Mucosa of rectum (tissue), 2 donors: ENCODE data around the gene PTPRO.

Experiments
- H3K27ac ChIP-seq, 2 donors: one replicate each; pipeline ENCODE4 v1.7.0; 2013; ENCODE audit warnings: inconsistent platforms in 2 of 2, low read depth in 2 of 2, low read length in 2 of 2
- H3K27me3 ChIP-seq, 2 donors: one replicate each; pipeline ENCODE4 v1.7.0; 2013; ENCODE audit warnings: low read length in 2 of 2; ENCODE audit not compliant: control insufficient read depth in 2 of 2, insufficient read depth in 2 of 2
- H3K36me3 ChIP-seq, 2 donors: one replicate each; pipeline ENCODE4 v1.7.0; 2013; ENCODE audit warnings: low read length in 2 of 2; ENCODE audit not compliant: control insufficient read depth in 2 of 2, insufficient read depth in 2 of 2
- H3K4me1 ChIP-seq, 2 donors: one replicate each; pipeline ENCODE4 v1.7.0; 2013; ENCODE audit warnings: low read length in 2 of 2, mild to moderate bottlenecking in 1 of 2; ENCODE audit not compliant: control insufficient read depth in 2 of 2, insufficient read depth in 2 of 2
- H3K4me3 ChIP-seq, 2 donors: one replicate each; pipeline ENCODE4 v1.7.0; 2013; ENCODE audit warnings: low read length in 2 of 2
- H3K9ac ChIP-seq, 2 donors: one replicate each; pipeline ENCODE4 v1.7.0; 2013; ENCODE audit warnings: low read length in 2 of 2, low read depth in 1 of 2, mild to moderate bottlenecking in 1 of 2
- H3K9me3 ChIP-seq, 2 donors: one replicate each; pipeline ENCODE4 v1.7.0; 2013; ENCODE audit warnings: low read length in 2 of 2; ENCODE audit not compliant: control insufficient read depth in 2 of 2
- donor health status: healthy.
- donor health status: Normal muscosa, but diverticular disease.

PTPRO gene

DNA sequence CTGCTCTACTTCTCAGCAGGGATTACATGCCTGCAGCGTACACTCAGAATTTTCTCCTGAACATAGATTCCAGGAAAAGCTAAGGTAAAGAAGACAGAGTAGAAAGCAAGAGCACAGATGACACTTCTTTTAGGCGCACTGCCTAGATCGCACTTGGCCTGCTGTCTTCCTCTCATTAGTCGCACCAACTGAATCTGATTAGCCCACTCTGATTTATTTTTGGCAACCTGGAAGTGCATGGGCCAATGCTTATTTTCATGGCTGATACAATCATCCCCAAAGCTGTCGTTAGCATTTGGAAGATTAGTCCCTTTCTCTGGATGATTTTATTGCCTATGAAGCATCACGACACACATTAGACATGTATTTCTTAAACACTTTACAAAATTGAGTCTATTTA, 152.5 kb downstream of the PTPRO start:
- H3K4me3 ChIP-seq, result no peak overlapping the region
- H3K27me3 ChIP-seq, result no peaks in the 10 kb centered on the region
- H3K9ac ChIP-seq, result no peak overlapping the region
- no peak overlapping the region for H3K27ac ChIP-seq
- no peaks in the 10 kb centered on the region for H3K36me3 ChIP-seq
- H3K9me3 ChIP-seq, result no peaks in the 10 kb centered on the region
- H3K4me1 ChIP-seq, result no peaks in the 10 kb centered on the region

DNA sequence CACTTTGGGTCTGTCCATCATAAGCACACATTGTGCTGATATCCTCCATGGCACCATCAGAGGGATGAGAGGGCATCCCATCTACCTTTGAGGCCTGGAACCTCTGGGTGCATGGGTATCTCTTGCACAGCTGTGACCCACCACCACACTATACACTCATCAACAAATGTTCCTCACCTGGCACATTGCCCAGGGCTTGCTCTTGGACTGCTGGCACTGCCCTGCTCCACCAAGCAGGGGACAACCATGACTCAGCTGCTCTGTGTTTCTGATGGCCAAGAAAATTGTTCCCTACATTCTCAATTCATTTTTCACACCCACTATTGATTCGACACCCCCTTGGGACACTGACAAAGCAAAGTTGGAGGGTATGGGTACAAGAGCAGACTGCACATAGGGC, 155.5 kb downstream of the PTPRO start:
- Histone ChIP-seq H3K9me3 (no peaks in the 10 kb centered on the region), H3K27me3 (no peaks in the 10 kb centered on the region), H3K4me3 (no peak overlapping the region), H3K4me1 (no peaks in the 10 kb centered on the region), H3K9ac (no peak overlapping the region), H3K36me3 (no peaks in the 10 kb centered on the region), H3K27ac (no peak overlapping the region)

DNA sequence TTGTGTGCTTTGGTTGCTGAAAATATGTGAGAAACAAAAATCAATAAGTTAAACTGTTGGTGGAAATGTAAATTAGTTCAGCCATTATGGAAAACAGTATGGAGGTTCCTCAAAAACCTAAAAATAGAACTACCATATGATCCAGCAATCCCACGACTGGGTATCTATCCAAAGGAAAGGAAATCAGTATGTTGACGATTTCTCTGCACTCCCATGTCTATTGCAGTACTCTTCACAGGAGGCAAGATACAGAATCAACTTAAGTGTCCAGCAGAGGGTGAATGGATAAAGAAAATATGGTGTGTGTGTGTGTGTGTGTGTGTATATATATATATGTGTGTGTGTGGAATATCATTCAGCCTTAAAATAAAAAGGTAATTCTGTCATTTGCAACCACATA, 159.5 kb downstream of the PTPRO start:
- H3K4me1 ChIP-seq, result no peaks in the 10 kb centered on the region
- no peaks in the 10 kb centered on the region for H3K9me3 ChIP-seq
- no peak overlapping the region for H3K4me3 ChIP-seq
- H3K27ac ChIP-seq, result no peak overlapping the region
- H3K27me3 ChIP-seq, result peaks cover 0 to under 1% of the 10 kb centered on the region in 2 donors
- no peak overlapping the region for H3K9ac ChIP-seq
- no peaks in the 10 kb centered on the region for H3K36me3 ChIP-seq

DNA sequence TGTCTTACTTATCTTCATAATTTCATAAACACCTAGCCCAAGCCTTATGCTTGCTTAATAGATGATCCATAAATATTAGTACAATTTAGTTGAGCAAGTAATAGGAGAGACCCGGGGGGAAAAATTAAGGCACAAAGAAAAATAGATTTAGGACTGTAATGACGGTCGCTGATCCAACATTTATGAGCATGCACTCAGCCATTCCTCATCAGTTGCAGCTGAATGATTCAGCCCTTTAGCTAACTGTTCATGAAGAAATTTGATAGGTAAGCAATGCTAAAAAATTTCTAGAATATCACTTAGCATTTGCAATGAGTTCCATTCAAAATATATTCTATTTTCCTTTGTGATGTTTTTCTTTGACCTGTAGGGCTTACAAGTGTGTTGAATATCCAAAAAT, 163.2 kb downstream of the PTPRO start:
- Histone ChIP-seq H3K36me3 (no peaks in the 10 kb centered on the region), H3K27me3 (peaks cover 0 to 2% of the 10 kb centered on the region in 2 donors), H3K9ac (no peak overlapping the region), H3K9me3 (no peaks in the 10 kb centered on the region), H3K27ac (no peak overlapping the region), H3K4me1 (no peaks in the 10 kb centered on the region), H3K4me3 (no peak overlapping the region)

DNA sequence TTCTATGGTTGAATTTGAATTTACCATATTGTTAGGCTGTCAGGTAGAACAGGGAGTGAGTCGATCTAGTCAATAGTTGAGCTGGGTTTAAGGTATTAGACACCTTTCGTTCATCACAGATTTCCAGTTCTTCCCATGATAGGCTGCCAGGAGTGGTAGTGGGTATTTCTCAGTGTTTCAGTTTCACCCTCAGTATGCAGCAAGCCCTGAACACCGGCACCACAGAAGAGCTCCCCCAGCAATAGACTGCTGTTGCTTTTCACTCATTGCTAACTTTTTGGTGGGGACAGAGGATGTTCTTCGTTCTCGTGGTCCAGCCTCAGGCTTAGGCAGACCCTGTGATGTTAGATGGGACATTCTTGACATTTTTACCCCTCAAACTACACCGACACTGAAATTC, 164.6 kb downstream of the PTPRO start:
- no peak overlapping the region for H3K4me3 ChIP-seq
- H3K9me3 ChIP-seq, result no peaks in the 10 kb centered on the region
- no peak overlapping the region for H3K9ac ChIP-seq
- peaks cover 0 to 2% of the 10 kb centered on the region in 2 donors for H3K27me3 ChIP-seq
- H3K36me3 ChIP-seq, result no peaks in the 10 kb centered on the region
- H3K27ac ChIP-seq, result no peak overlapping the region
- no peaks in the 10 kb centered on the region for H3K4me1 ChIP-seq

DNA sequence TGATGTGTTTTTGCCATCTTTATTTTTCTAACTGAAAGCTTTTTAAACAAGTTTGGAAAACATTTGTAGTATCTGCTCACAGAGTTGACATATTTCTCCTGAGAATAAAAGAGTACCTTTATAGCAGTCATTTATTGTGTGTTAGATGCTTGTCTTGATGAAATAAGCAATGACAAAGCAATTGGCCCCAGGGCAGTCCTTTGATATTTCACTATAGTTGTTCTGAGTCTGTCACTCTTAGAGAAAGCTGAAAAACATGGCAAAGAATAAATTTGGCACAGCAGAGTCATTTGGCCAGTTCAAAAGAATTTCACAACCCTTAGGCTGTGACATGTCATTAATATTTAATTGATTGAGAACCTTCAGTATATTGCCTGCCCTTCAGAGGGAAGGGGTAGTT, 166.2 kb downstream of the PTPRO start:
- H3K9ac ChIP-seq, result no peak overlapping the region
- H3K27ac ChIP-seq, result no peak overlapping the region
- no peaks in the 10 kb centered on the region for H3K36me3 ChIP-seq
- peaks cover 0 to 2% of the 10 kb centered on the region in 2 donors for H3K27me3 ChIP-seq
- H3K9me3 ChIP-seq, result no peaks in the 10 kb centered on the region
- no peaks in the 10 kb centered on the region for H3K4me1 ChIP-seq
- no peak overlapping the region for H3K4me3 ChIP-seq

DNA sequence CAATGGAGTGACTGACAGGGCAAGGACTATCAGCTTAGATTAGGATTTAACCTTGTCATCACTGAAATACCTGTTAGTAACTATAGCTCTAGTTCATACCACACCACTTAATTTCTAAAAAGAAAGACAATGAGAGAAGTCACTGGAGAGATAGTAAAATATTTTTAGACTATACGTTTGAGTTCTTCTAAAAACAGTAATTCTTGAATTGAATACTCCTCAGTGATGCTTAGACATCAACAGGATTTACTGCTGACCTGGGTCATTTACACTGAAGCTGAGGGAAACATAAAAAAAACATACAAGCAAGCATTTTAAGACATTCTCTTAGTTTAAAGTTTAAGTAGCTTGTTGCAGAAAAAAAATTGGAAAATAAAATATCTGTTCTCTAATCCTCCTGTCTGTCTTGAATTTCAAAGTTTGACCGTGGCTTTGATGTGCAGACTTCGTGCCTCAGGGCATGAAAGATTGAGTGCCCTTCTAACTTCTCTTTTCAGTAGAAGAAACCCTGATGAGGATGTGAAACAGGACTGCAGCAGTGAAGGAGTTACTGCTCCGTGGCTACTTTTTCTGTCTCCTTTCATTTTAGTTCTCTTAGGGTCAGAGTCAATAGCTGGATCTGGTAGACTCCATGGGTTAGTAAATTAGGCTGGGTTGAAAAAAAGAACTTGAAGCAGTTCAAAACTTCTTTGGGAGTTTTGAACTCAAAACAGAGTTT, 172.2 kb downstream of the PTPRO start:
- H3K9me3 ChIP-seq, result no peaks in the 10 kb centered on the region
- no peak overlapping the region for H3K9ac ChIP-seq
- no peaks in the 10 kb centered on the region for H3K27me3 ChIP-seq
- H3K4me1 ChIP-seq, result no peaks in the 10 kb centered on the region
- H3K36me3 ChIP-seq, result no peaks in the 10 kb centered on the region
- no peak overlapping the region for H3K4me3 ChIP-seq
- H3K27ac ChIP-seq, result no peak overlapping the region

DNA sequence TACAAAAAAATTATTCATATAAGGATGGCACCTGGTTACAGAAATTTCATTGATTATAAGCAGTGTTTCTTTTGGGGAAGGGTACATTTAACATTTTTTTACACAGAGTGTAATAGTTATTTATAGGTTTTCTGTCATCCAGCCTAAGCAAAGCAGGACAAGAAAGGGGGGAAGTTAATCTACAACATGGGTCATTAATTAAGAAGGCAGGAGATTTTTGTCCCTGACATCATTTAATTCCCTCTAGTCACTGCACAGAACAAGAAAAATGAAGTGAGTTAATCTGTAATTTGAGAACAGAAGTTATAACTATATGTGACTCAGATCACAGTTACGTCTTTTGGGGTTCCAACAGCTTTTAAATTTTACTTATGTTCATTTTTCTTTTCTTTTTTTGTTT, 173.4 kb downstream of the PTPRO start:
- no peaks in the 10 kb centered on the region for H3K9me3 ChIP-seq
- no peak overlapping the region for H3K27ac ChIP-seq
- no peak overlapping the region for H3K9ac ChIP-seq
- H3K4me3 ChIP-seq, result no peak overlapping the region
- H3K36me3 ChIP-seq, result no peaks in the 10 kb centered on the region
- no peaks in the 10 kb centered on the region for H3K4me1 ChIP-seq
- no peaks in the 10 kb centered on the region for H3K27me3 ChIP-seq

DNA sequence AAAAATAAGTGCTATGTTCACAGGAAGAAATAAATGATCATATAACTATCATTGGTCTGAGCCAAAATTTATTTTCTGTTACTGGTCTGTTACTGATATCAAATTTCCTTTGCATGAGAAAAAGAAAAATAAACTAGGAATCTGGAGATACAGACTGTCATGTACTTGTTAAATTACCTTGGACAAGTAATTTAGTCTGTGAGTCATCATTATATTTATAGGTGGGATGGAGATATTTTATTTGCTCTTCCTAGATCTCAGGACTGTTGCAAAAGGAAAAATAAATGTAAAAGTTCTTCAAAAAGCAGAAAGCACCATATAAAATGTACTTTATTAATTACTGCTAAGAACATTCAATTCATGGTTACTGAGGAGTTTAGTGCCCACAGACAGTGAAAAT, 174.4 kb downstream of the PTPRO start:
- no peaks in the 10 kb centered on the region for H3K27me3 ChIP-seq
- H3K27ac ChIP-seq, result no peak overlapping the region
- no peaks in the 10 kb centered on the region for H3K36me3 ChIP-seq
- H3K4me3 ChIP-seq, result no peak overlapping the region
- no peaks in the 10 kb centered on the region for H3K4me1 ChIP-seq
- no peaks in the 10 kb centered on the region for H3K9me3 ChIP-seq
- H3K9ac ChIP-seq, result no peak overlapping the region

DNA sequence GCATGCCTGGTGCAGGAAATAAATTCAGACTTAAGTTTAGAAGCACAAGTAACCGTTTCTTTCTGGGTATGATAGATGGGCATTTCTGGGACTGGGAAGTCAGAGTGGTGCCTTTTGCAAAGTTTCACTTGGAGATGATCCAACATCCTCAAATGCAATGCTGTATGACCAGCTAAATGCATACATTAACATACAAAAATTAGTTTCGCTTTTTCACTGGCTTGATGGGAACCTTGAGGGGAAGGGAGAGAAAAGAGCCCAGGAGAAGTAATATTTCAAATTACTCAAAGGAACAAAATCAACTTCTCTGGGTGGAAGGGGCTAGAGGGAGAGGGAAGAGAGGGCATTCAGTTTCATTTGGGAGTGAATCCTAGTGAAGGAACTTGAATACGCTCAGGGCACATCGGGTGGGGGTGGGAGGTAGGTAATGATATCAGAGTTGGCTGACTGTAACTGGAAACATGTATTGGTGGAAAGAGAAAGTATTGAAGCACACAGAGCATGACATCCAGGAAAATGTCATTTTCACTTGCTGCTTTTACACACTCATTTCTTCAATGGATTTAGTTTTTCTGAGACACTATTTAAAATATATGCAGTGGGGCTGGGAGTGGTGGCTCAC, 175.5 kb downstream of the PTPRO start:
- Histone ChIP-seq H3K9me3 (no peaks in the 10 kb centered on the region), H3K27ac (no peak overlapping the region), H3K9ac (no peak overlapping the region), H3K4me1 (no peaks in the 10 kb centered on the region), H3K36me3 (no peaks in the 10 kb centered on the region), H3K4me3 (no peak overlapping the region), H3K27me3 (no peaks in the 10 kb centered on the region)
